ENCODE measurements around the gene FAM83F.

DNA sequence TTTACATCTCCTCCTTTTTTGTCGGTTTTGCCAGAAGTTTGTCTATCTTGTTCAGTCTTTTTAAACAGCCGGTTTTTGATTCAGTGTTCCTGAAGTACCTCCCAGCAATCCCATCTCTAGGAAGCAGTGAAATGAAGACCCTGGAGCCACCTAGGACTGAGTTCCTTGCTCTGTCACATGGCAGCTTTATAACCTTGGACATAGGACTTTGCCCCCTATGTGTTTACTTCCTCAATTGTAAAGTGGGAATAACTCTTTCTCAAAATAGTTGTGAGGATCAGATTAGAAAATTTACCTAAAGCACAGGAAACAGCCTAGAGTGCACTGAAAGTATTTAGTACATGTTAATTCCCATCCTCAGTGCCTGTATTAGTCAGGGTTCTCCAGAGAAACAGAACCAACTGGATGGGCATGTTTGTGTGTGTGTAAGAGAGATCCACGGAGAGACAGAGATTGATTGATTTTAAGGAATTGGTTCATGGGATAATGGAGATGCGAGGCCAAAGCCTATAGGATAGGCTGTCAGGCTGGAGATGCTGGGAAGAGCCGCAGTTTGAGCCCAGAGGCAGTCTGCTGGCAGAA, 20.0 kb downstream of the FAM83F start:
- TF ChIP-seq, protein P1, sequence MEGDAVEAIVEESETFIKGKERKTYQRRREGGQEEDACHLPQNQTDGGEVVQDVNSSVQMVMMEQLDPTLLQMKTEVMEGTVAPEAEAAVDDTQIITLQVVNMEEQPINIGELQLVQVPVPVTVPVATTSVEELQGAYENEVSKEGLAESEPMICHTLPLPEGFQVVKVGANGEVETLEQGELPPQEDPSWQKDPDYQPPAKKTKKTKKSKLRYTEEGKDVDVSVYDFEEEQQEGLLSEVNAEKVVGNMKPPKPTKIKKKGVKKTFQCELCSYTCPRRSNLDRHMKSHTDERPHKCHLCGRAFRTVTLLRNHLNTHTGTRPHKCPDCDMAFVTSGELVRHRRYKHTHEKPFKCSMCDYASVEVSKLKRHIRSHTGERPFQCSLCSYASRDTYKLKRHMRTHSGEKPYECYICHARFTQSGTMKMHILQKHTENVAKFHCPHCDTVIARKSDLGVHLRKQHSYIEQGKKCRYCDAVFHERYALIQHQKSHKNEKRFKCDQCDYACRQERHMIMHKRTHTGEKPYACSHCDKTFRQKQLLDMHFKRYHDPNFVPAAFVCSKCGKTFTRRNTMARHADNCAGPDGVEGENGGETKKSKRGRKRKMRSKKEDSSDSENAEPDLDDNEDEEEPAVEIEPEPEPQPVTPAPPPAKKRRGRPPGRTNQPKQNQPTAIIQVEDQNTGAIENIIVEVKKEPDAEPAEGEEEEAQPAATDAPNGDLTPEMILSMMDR (IDR thresholded peaks at IDR 0.05), result no peak
- TF ChIP-seq POLR2A (IDR thresholded peaks at IDR 0.05), result no peak
